ENCODE data around the gene DMD.
A peak's percentile ranks its signal among the peaks of the same experiment; 100 is the strongest.
"Not testable (repeated sequence)": the region's sequence is repeated elsewhere in the genome, so short reads cannot be mapped to it uniquely, and the experiment has no call there.

Gene DMD

GRCh38 chrX:31487951-31488350 lies 1723.4 kb downstream of the DMD start:
- no peak for DNase-seq

GRCh38 chrX:31483336-31483735 lies 1728.0 kb downstream of the DMD start:
- DNase-seq: no peak

- no peak for DNase-seq
Observed at GRCh38 chrX:31480696-31481095, 1730.7 kb downstream of the DMD start.

GRCh38 chrX:31471229-31471628 lies 1740.1 kb downstream of the DMD start:
- DNase-seq: no peak

- DNase-seq: not testable (repeated sequence)
Observed at GRCh38 chrX:31470753-31471152, 1740.6 kb downstream of the DMD start.

- no peak for DNase-seq
Observed at GRCh38 chrX:31464306-31464915, 1746.9 kb downstream of the DMD start.

GRCh38 chrX:31461266-31461665 lies 1750.1 kb downstream of the DMD start:
- DNase-seq: no peak

- no peak for DNase-seq
Observed at GRCh38 chrX:31459361-31459760, 1752.0 kb downstream of the DMD start.

- no peak for DNase-seq
Observed at GRCh38 chrX:31449965-31450364, 1761.4 kb downstream of the DMD start.

- DNase-seq: no peak
Observed at GRCh38 chrX:31449081-31449480, 1762.3 kb downstream of the DMD start.

GRCh38 chrX:31445542-31445941 lies 1765.8 kb downstream of the DMD start:
- DNase-seq: no peak

GRCh38 chrX:31443654-31444053 lies 1767.7 kb downstream of the DMD start:
- no peak for DNase-seq

- DNase-seq: no peak
Observed at GRCh38 chrX:31440546-31440945, 1770.8 kb downstream of the DMD start.

GRCh38 chrX:31436424-31436823 lies 1774.9 kb downstream of the DMD start:
- DNase-seq: no peak

GRCh38 chrX:31435592-31435991 lies 1775.8 kb downstream of the DMD start:
- DNase-seq: no peak

- no peak for DNase-seq
Observed at GRCh38 chrX:31433856-31434255, 1777.5 kb downstream of the DMD start.

- no peak for DNase-seq
Observed at GRCh38 chrX:31429915-31430314, 1781.4 kb downstream of the DMD start.

- peak; percentile 0 for DNase-seq
Observed at GRCh38 chrX:31423609-31424189, 1787.7 kb downstream of the DMD start.

- no peak for DNase-seq
Observed at GRCh38 chrX:31421441-31421840, 1789.9 kb downstream of the DMD start.

GRCh38 chrX:31420711-31421151 lies 1790.6 kb downstream of the DMD start:
- DNase-seq: no peak

- no peak for DNase-seq
Observed at GRCh38 chrX:31420302-31420701, 1791.0 kb downstream of the DMD start.

- DNase-seq: no peak
Observed at GRCh38 chrX:31397119-31397518, 1814.2 kb downstream of the DMD start.

GRCh38 chrX:31392513-31392912 lies 1818.8 kb downstream of the DMD start:
- DNase-seq: no peak

GRCh38 chrX:31388946-31389345 lies 1822.4 kb downstream of the DMD start:
- no peak for DNase-seq

GRCh38 chrX:31384471-31384870 lies 1826.9 kb downstream of the DMD start:
- no peak for DNase-seq
